Fibroblast of peridontal ligament (primary cell): ENCODE data around the gene VHLL.

Experiments
- DNase-seq: peaks from one replicate; pipeline ENCODE4 v3.0.0-alpha.2; 2010; ENCODE audit errors: extremely low read depth

Gene VHLL

DNA sequence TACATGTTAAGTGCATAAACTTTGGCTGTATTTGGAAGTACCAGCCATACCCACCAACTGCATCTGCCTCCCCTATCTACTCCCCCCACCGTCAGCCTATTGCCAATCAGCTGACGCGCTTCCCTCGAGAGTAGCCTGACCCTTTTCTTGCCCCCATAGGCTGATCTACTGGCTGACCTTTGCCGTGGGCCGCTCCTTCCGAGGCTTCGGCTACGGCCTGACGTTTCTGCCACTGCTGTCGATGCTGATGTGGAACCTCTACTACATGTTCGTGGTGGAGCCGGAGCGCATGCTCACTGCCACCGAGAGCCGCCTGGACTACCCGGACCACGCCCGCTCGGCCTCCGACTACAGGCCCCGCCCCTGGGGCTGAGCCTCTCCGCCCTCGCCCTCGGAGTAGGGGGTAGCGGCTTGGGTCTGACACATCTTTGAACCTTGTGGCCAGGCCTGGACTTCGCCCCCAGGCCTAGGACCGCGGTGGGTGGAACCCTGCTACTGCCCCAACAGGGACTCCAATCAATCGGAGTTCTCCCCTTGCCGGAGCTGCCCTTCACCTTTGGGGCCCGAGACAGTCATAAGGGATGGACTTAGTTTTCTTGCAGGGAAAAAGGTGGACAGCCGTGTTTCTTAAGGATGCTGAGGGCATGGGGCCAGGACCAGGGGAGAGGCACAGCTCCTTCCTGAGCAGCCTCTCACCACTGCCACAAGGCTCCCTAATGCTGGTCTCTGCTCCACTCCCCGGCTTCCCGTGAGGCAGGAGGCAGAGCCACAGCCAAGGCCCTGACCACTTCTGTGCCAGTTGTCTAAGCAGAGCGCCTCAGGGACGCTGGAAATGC is 7.7 kb downstream of the VHLL start:
- peak; percentile 79 for DNase-seq

DNA sequence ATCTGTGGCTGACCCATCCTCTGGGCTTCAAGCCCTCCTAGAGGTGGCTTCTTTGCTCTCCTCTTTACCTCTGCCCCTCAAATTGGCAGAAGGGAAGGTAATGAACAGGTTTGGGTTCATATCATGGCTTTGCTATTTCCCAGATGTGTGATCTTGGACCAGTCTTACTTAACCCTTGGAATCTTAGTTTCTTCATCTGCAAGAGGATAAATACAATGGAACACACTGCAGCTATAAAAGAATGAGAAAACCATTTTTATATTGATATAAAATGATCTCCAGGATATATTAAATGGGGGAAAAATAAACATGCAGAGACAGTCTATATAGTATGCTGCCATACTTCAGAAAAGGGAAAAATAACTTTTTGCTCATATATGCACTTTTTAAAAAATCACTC is 9.2 kb downstream of the VHLL start:
- no peak for DNase-seq

DNA sequence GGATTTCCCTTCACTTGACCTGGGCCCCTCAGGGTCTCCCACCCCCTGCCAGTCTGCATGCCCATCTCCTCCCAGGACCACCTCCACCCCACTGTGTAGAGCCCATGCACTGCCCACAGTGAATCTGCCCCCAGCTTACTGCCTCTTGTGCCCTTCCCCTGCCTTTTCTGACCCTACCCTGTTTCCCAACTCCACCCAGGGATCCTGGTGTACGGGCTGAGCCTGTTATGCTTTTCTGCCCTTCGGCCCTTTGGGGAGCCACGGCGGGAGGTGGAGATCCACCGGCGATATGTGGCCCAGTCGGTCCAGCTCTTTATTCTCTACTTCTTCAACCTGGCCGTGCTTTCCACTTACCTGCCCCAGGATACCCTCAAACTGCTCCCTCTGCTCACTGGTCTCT is 13.0 kb downstream of the VHLL start:
- no peak for DNase-seq

DNA sequence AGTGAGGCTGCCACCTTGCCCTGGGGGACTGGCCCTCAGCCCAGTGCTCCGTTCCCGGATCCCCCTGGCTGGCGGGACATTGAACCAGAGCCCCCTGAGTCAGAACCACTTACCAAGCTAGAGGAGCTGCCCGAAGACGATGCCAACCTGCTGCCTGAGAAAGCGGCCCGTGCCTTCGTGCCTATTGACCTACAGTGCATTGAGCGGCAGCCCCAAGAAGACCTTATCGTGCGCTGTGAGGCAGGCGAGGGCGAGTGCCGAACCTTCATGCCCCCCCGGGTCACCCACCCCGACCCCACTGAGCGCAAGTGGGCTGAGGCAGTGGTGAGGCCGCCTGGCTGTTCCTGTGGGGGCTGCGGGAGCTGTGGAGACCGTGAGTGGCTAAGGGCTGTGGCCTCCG is 13.7 kb downstream of the VHLL start:
- DNase-seq = no peak

DNA sequence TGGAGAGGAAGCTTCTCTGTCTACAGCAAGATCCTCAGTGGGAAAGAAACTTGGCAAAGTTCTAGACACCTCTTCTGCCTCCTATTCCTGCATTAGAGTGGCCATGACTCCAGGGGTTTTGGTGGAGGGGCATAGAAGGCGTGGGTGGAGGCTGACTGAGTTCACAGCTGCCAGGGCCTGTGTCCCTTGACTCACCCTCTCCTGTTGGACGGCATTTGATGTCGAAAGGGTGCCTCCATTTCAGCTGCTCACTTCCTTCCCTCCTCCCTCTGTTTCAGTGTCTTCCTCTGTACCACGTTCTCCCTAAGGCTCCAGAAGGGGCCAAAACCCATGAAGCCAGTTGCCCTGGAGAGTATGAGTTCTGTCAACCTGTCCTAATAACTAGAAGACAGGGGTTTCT is 14.3 kb downstream of the VHLL start:
- no peak for DNase-seq

DNA sequence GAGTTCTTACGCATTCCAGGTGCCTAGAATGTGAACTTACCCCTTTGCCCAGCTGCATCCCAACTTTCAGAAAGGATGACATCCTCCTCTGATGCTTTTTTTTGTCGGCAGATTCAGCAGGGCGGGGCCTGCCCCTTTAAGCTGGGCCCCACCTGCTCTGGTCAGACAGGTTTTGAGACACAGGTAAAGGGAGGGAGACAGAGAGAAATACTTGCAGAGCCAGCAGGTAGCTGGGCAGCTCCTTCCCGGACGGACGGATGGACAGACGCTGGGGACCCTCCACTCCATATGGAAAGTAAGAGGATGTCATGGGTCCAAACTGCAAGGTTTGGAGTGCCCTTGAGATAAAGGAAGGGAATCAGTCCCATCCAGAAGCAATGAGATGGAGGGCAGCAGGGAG is 15.0 kb downstream of the VHLL start, which contains the start of gene TMEM79:
Gene TMEM79, plus strand, starts transcription at position 214 of the 400 bp plus-strand sequence. CDS start 902 bp downstream, outside the sequence.
- DNase-seq = no peak

DNA sequence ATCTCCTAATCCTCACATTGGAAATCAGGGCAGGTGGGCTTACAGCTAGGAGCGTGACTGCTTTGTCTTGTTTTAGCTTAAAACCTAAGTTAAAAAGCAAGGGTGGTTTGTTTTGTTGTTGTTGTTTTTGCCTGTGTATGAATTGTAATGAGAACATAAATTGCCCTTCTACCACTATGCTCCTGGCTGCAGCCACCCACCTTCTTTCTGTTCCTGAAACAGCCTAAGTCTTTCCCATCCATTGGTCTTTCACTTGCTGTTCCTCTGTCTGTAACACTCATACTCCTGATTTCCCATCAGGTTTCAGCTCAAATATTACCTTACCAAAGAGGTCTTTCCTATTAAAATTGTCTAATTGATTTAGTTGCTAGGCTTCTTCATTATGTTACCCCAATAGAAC is 15.6 kb downstream of the VHLL start:
- DNase-seq = no peak

DNA sequence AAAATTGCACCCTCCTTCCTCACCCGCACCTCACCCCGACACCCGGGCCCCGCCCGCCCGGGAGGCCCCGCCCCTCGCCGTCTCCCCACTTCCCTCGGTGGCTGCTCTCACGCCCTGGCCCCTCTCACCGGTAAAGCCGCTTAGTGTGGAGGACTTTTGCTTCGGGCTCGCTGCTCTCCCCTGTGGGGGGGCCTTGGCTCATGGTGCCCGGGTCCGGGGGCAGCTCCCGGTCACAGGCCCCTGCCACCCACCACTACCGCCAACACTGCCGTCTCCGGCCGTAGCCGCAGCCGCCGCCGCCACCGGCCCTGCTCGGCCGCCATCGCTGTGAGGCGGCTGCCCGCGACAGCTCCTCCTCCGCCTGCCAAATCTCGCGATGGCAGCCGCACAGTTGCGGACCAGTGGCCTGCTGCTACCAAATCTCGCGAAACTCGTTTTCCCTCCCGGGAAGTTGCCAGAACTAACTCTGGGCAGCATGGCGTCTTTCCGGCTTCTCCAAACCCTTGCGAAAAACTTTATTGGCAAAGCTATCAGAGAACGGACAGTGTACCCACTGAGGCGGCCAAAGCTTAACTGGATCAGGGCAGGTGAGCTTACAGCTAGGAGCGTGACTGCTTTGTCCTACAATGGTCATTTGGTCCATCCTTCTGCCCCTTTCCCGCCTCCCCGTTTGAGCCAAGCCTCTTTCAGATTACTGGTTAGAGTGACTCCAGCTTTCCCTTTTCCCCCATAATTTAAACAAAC is 16.5 kb downstream of the VHLL start, which contains the start of gene SMG5:
Gene SMG5, minus strand, starts transcription at position 347 of the 744 bp plus-strand sequence. Its CDS starts 145 bp downstream, at position 202.
- peak; percentile 99 for DNase-seq

DNA sequence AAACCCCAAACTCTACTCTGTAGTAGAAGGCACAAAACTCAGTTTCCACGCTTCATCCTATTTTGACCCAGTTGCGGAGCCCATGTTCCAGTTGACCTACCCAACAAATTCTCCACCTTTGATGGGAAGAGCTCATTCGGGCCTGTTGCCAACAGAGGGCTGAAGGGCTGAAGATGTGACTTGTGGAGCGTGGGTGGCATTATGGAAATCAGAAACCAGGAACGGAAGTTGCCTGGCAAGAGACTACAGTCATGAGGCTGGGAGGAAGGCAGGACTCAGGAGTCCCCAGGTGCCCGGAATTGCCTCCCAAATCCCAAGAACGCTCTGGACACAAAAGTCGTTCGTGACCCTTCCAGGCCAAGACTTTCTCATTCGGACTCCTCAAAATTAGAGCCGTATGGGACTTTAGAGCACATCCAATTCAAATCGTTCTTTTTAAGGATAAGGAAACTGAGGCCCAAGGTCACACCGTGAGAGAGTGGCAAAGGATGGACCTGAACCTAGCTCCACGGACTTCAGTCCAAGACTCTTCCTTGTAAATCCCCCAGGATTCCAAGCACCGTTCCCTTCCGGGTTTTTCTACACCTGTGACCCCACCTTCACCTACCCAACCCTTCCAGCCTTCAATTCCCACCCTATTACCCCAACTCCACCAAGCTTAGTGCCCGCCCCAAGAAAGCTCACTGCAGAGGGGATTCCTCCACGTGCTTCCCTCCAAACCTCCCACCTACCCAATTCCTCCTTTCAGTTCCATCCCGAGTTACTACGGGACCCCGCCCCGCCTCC is 17.2 kb downstream of the VHLL start:
- DNase-seq = peak; percentile 12

DNA sequence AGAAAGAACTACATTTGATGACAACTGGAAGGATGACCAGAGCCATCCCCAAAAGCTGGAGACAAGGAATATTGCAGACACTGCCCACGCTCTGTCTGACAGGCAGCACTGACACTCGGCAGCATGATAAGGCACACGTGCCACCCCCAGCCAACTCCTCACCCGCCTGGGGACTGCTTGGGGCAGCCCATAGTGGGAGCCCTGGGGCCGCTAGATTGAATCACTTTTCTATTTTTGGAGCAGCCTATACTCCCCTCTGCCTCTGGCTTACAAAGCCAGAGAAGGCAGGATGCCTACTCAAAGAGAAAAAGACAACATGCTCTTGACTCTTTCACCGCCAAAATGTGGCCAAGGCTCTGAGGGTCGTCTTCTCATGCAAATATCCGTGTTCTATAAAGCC is 17.8 kb downstream of the VHLL start:
- DNase-seq = peak; percentile 47

DNA sequence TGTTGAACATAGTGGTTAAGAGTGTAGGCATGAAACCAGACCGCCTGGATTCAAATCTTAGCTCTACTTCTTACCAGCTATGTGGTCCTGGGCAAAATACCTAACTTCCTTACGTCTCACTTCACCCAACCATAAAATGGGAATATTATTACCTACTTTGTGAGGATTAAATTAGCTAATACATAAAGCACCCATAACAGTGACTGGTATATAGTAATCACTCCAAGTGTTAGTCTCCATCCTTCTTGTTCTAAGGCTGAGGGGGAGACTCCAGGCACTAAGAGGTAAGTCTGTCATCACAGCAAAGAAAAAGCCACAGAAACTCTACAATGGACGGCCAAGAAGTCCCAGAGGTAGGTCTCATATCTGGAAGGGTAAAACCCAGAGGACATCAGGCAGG is 19.3 kb downstream of the VHLL start:
- DNase-seq = no peak

DNA sequence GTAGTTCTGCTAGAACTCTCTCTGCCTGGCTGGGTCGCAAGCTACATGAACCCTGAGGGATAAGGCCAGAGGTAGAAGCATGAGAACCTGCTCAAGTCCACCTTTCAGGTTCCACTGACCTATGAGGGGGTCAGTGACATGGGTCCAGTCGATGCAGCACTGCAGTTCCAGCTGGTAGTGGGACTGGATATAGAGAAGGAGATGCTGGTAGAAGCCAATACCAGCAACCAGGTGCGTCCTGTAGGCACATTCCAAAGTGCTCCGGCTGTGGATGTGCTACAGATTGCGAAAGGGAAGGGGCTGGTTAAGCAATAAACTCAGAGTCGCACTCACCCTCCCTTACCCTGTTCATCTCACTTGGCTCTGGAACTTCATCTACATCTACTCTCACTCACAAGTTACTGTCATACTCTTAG is 22.1 kb downstream of the VHLL start:
- DNase-seq = peak; percentile 17

DNA sequence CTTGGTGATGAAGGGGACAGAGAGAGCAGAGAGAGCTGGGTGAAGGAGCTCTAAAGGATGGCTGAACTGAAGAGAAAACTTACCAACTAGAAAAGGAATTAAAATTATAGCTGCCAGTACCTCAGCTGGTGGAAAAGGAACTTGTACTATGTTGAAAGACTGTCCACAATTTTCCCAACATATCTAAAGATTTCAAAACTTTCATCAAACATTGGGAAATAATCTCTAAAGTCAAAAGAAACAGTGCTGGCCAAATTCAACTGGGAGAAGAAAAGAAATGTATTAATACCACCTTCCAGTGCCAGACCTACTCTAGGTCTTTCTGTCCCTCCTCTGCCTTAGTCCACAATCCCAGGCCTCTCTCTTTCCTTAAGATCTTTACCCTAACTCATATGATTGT is 22.6 kb downstream of the VHLL start:
- DNase-seq = peak; percentile 85

DNA sequence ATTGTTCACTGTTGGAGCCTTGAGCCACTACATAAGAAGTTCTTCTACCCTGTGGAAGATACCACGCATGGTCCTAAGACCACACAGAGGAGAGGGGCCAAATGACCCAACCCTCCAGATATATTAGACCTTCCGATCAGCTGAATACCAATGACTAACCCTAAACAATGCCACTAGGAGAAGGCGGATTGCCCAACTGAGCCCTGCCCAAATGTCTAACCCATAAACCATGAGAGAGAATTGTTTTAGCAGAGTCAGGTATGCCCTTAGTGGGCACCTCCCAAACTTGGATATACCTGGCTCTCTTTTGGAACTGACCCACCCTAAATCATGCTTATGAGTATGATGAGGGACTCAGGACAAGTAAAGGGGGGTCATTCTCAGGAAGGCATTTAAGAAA is 28.8 kb downstream of the VHLL start:
- DNase-seq = no peak

DNA sequence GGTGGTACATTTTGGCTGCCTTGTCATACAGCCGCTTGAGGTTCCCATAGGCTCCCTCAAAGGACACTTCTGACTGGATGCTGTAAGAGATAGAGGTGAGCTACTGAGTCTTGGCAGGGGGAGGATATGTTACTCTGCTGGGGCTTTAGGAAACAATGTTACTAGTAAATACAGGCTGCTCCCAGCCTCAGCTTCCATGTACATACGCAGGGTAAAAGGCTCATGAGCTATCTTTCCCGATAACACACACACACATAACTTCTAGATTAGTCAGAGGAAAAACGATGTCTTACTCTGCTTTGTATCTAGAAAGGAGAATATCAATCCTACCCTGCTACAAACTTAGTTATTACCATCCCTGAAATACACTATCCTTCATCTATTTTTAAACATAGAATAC is 30.8 kb downstream of the VHLL start:
- DNase-seq = no peak

DNA sequence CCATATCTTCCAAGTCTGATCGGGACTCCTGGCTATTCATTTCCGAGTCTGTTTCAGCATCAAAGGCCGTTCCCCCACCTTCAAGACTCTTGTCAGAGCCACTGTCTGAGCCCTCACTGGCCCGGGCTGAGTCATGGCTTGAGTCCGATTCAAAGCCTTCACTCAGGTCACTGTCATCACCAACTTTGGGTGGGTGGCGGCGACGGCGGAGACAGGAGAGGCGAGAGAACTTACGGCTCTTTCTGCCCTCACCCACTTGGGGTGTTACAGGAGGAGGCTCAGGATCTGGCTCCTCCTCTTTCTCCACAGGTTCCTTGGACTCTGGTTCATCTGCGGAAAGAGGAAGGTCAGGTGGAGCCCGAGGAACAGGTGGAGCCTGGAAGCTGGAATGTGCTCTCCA is 33.1 kb downstream of the VHLL start:
- DNase-seq = no peak

DNA sequence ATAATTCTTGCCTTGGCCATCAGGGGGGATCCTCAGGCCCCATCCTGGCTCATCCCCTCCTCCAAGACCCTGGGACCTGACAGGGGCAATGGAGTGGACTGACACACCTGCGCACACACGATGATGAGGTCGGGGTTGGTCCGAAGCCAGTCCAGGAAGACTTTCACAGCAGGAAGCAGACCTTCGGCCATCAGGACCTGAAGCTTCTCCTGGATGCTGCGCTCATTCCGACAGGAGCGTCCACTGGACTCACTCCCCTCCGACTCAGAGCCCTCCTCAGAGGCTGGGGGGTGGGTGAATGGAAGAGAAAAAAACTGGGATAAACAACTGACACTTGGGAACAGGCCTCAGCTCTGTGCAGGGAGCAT is 35.8 kb downstream of the VHLL start:
- no peak for DNase-seq

DNA sequence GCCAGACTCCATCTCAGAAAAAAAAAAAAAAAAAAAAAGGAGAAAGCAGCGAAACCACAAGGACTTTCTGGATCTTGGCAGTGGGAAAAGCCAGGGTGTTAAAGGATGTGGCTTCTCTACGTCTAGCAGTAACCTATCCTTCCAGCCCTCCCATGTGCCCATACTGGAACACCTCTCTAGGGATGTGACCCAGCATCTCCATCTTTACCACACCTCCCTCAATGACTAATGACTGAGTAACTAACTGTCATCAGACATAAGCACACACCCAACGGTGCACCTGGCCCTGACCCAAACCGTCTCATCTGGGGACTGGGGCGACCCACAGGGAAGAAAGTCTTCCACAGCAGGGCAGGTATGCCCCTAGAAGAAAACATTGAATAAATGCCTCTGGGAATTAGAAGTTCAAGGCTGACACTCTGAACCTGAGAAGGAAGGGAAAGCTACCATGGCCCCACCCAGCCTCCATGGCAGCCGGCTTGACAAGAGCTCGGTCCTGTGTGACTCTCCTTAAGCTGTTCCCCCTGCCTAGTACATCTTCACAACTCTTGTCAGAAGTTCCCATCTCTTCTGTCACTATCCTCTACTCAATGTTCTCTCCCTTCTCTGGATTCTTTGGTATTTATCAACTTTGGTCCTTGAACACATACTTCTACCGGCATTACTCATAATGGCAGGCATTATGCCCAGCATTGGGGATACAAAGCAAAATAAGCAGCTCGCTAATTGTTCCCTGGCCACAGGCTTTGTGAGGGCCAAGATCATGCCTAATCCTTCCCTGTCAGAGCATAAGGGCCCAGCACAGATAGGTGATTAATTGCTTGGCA is 36.4 kb downstream of the VHLL start:
- peak; percentile 88 for DNase-seq

DNA sequence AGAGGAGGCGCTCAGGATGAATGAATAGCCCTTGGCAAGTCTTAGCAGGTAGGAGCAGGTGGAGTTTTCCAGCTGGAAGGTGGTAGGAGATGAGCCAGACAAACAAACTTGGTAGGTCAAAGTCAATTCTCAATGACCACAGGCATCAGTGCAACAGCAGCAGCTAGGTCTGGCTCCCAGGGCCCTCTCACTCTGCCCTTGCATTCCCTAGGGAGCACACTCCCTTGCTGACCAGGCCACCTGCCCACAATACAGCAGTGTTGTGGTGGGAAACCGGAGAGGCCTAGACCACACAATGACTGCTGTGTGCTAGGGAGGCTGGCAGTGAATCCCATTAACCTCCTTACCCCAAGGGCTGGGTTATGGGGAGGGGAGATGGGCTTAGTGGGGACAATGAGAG is 38.2 kb downstream of the VHLL start:
- no peak for DNase-seq

DNA sequence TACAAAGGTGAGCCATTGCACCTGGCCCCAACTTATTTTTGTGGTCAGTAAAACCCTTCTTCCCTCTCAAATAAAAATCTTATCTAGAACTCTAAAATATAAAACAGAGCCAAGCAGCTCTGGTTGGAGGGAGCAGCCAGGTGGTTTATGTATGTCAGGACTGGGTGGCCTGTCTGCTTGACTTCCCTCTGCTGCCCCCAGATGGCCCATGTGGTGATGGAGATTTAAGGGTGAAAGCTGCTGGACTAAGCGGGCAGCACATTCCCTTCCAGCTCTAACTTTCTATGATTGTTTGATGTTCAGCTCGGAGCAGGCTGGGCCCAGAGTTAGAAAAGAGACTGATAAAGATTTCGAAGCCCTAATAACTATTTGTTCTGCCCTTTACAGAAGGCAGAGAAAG is 39.3 kb downstream of the VHLL start:
- DNase-seq = no peak

DNA sequence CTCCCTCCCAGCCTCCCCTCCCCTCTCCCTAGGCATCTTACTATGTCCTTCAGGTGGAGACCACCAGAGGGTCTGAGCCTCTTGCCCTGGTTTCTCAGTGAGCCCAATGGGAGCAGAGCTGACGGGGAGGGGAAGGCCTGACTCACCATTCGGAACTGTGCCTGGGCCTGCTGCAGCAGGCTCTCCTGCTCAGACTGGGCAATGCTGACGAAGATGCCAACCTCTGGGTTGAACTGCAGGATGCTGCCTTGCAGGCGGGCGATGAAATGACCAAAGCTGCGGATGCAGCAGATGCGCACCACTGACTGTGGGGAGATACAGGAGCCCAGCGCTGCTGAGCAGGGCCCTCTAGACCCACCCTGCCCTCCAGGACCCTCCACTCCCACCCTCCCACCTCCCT is 40.2 kb downstream of the VHLL start:
- no peak for DNase-seq
